Thyroid gland (tissue), 4 donors: ENCODE results near the gene LIMCH1. TPM values are rescaled to one million over a fixed set of nuclear protein-coding genes. Genes with fewer than 3 reads are reported as not detected.

Experiments used
- DNase-seq, 2 donors: peaks; one replicate each; pipeline ENCODE4 v3.0.0-alpha.2; 2019
- H3K27ac ChIP-seq, 3 donors: fragments of 200-600 bp; sonication (generic); 1 replicate in 2 of 3; 2 replicates in 1 of 3; pipeline ENCODE4 v1.5.1; 2016 to 2019; ENCODE audit warnings: mild to moderate bottlenecking in 1 of 3, moderate library complexity in 1 of 3
- H3K27me3 ChIP-seq: fragments of 200-600 bp; sonication (generic); one replicate; pipeline ENCODE4 v1.5.1; 2019
- H3K36me3 ChIP-seq, 2 donors: fragments of 200-600 bp; sonication (generic); one replicate each; pipeline ENCODE4 v1.5.1; 2016 to 2019
- H3K4me1 ChIP-seq, 2 donors: fragments of 200-600 bp; sonication (generic); one replicate each; pipeline ENCODE4 v1.5.1; 2017 to 2019
- H3K4me3 ChIP-seq, 3 donors: fragments of 200-600 bp; sonication (generic); replicated peaks in 1 of 3; 1 replicate in 2 of 3; 2 replicates in 1 of 3; pipeline ENCODE4 v1.5.1; 2016; ENCODE audit warnings: mild to moderate bottlenecking in 1 of 3
- H3K9me3 ChIP-seq: fragments of 200-600 bp; sonication (generic); one replicate; pipeline ENCODE4 v1.5.1; 2017
- CTCF ChIP-seq, 6 experiments: fragments of 200-600 bp in 3 of 6; fragments of 450-650 bp in 3 of 6; sonication (generic) in 3 of 6; IDR thresholded peaks; one replicate each; pipeline ENCODE4 v1.5.1; 2016 to 2019; ENCODE audit warnings: antibody characterized with exemption in 6 of 6, mild to moderate bottlenecking in 2 of 6, inconsistent platforms in 1 of 6, moderate library complexity in 1 of 6
- POLR2A ChIP-seq, 2 donors: fragments of 450-650 bp; IDR thresholded peaks; one replicate each; pipeline ENCODE4 v1.6.1; 2017; ENCODE audit warnings: antibody characterized with exemption in 2 of 2, mild to moderate bottlenecking in 2 of 2, moderate library complexity in 1 of 2
- WGBS, 2 donors: methylation state at CpG; one replicate each; pipeline ENCODE4 v1.1.5; 2017; 5-methylcytosine and 5-hydroxymethylcytosine counted together
- intact Hi-C: fragments of 100-400 bp; cut with DNase I; formaldehyde crosslinking; loops from one replicate; pipeline ENCODE4 v1.15.1; 2023
- total RNA-seq, 4 donors: library from RNA; depleted of rRNA; stranded (reverse); fragments of >200 nt; gene quantifications; one replicate each; pipeline ENCODE4 v1.2.3, GENCODE V29; 2016

LIMCH1 gene
- total RNA-seq, 4 donors from 2014 or later, result 136 to 267 (median 156) TPM

GRCh38 chr4:41602886-41603498, 65.0 kb downstream of the LIMCH1 start:
- Histone ChIP-seq H3K27me3 (no peaks in the 10 kb centered on the region), H3K4me1 (peaks cover 13 to 22% of the 10 kb centered on the region in 2 donors), H3K36me3 (no peaks in the 10 kb centered on the region), H3K9me3 (no peaks in the 10 kb centered on the region), H3K4me3 (no peak overlapping the region), H3K27ac (no peak overlapping the region)
- DNase-seq, result no peak
- intact Hi-C loops, result no loop called here
- TF ChIP-seq CTCF (IDR thresholded peaks at IDR 0.05) (no peak), POLR2A (IDR thresholded peaks at IDR 0.05) (no peak)
- 81 to 82% methylated on average over 3 of the region's 3 CpGs for WGBS, 2 donors

GRCh38 chr4:41609851-41610250, 71.9 kb downstream of the LIMCH1 start:
- peak in 1 of 2 donors; percentile 36 for DNase-seq
- TF ChIP-seq POLR2A (IDR thresholded peaks at IDR 0.05), result no peak
- no peak for TF ChIP-seq CTCF (IDR thresholded peaks at IDR 0.05)
- intact Hi-C loops, result no loop called here
- no peak overlapping the region for H3K4me3 ChIP-seq
- H3K9me3 ChIP-seq, result no peaks in the 10 kb centered on the region
- WGBS, 2 donors, result 60 to 65% methylated on average over 5 of the region's 5 CpGs
- H3K36me3 ChIP-seq, result no peaks in the 10 kb centered on the region
- peaks cover 27 to 29% of the 10 kb centered on the region in 2 donors for H3K4me1 ChIP-seq
- no peak overlapping the region for H3K27ac ChIP-seq
- no peaks in the 10 kb centered on the region for H3K27me3 ChIP-seq

- 94 to 96% methylated on average over 3 of the region's 3 CpGs for WGBS, 2 donors
- intact Hi-C loops, result no loop called here
These were observed 72.5 kb downstream of the LIMCH1 start for GRCh38 chr4:41610474-41610873.

GRCh38 chr4:41611124-41611838, 73.3 kb downstream of the LIMCH1 start:
- Histone ChIP-seq H3K4me1 (peaks cover 27 to 29% of the 10 kb centered on the region in 2 donors), H3K27me3 (no peaks in the 10 kb centered on the region), H3K9me3 (no peaks in the 10 kb centered on the region), H3K27ac (peak overlapping the region; percentile 53 to 79 (median 63)), H3K36me3 (no peaks in the 10 kb centered on the region), H3K4me3 (no peak overlapping the region)
- TF ChIP-seq CTCF (IDR thresholded peaks at IDR 0.05) (no peak), POLR2A (IDR thresholded peaks at IDR 0.05) (no peak)
- no peak for DNase-seq
- WGBS, 2 donors, result 79 to 83% methylated on average over 1 of the region's 1 CpG
- intact Hi-C loops, result no loop called here

More at GRCh38 chr4:41610474-41610873, 72.5 kb downstream of the LIMCH1 start:
- Histone ChIP-seq H3K36me3 (no peaks in the 10 kb centered on the region), H3K27ac (no peak overlapping the region), H3K9me3 (no peaks in the 10 kb centered on the region), H3K4me1 (peaks cover 27 to 29% of the 10 kb centered on the region in 2 donors), H3K27me3 (no peaks in the 10 kb centered on the region), H3K4me3 (no peak overlapping the region)
- TF ChIP-seq POLR2A (IDR thresholded peaks at IDR 0.05) (no peak), CTCF (IDR thresholded peaks at IDR 0.05) (no peak)
- DNase-seq, result no peak
